HCT116 (cell line): ENCODE results near the gene VSTM2L.

ENCODE experiments used
- ATF3 ChIP-seq: IDR thresholded peaks from 2 replicates; pipeline ENCODE4 v1.6.1; 2012
- CEBPB ChIP-seq: IDR thresholded peaks from 2 replicates; pipeline ENCODE4 v1.6.1; 2012; ENCODE audit warnings: low read depth
- CTCF ChIP-seq, 3 experiments: fragments of 200-600 bp in 1 of 3; sonication (generic) in 1 of 3; IDR thresholded peaks in 2 of 3; conservative IDR thresholded peaks in 1 of 3; 2 replicates each; pipeline ENCODE4 v1.5.1; 2012 to 2017; ENCODE audit warnings: low read depth in 2 of 3, low read length in 2 of 3, antibody characterized with exemption in 1 of 3, borderline replicate concordance in 1 of 3, control low read depth in 1 of 3, mild to moderate bottlenecking in 1 of 3, mixed read lengths in 1 of 3, mixed run types in 1 of 3, moderate library complexity in 1 of 3; ENCODE audit not compliant: insufficient read depth in 1 of 3
- EZH2 ChIP-seq: fragments of 200-600 bp; sonication (generic); IDR thresholded peaks from 2 replicates; pipeline ENCODE4 v1.6.1; 2017; ENCODE audit warnings: antibody characterized with exemption, mixed run types
- EZH2phosphoT487 ChIP-seq: fragments of 200-600 bp; IDR thresholded peaks from 2 replicates; pipeline ENCODE4 v1.6.1; 2018; ENCODE audit warnings: antibody characterized with exemption, borderline replicate concordance
- JUND ChIP-seq: IDR thresholded peaks from 2 replicates; pipeline ENCODE4 v1.6.1; 2012
- MAX ChIP-seq: IDR thresholded peaks from 2 replicates; pipeline ENCODE4 v1.6.1; 2012
- POLR2A ChIP-seq: IDR thresholded peaks from 2 replicates; pipeline ENCODE4 v1.7.0; 2011; ENCODE audit warnings: borderline replicate concordance; ENCODE audit not compliant: insufficient read depth, insufficient read length; ENCODE audit errors: extremely low read depth
- POLR2AphosphoS5 ChIP-seq: IDR thresholded peaks from 2 replicates; pipeline ENCODE4 v1.6.1; 2011; ENCODE audit warnings: mild to moderate bottlenecking, low read depth, low read length, moderate library complexity
- RAD21 ChIP-seq: IDR thresholded peaks from 2 replicates; pipeline ENCODE4 v1.6.1; 2012; ENCODE audit warnings: low read depth, mild to moderate bottlenecking
- SRF ChIP-seq: IDR thresholded peaks from 2 replicates; pipeline ENCODE4 v1.6.1; 2012; ENCODE audit warnings: low read depth
- ZFX ChIP-seq: fragments of 450-650 bp; IDR thresholded peaks from 2 replicates; pipeline ENCODE4 v1.6.1; 2017

- no peak for TF ChIP-seq CEBPB
- no peak for TF ChIP-seq ATF3
- no peak for TF ChIP-seq CTCF (IDR thresholded peaks at IDR 0.05 in 2 of 3, conservative IDR thresholded peaks at IDR 0.05 in 1 of 3; ENCODE audit: borderline replicate concordance in 1 of 3, insufficient read depth in 1 of 3, low read depth in 2 of 3, low read length in 2 of 3)
- no peak for TF ChIP-seq RAD21
- no peak for TF ChIP-seq EZH2phosphoT487
- no peak for TF ChIP-seq POLR2A
- TF ChIP-seq EZH2, result no peak
- no peak for TF ChIP-seq SRF
- no peak for TF ChIP-seq JUND
- no peak for TF ChIP-seq POLR2AphosphoS5
- TF ChIP-seq MAX, result no peak
- no peak for TF ChIP-seq ZFX
Measured at GRCh38 chr20:37917461-37917860, 14.5 kb downstream of the VSTM2L start.
